Body of pancreas (tissue), 4 donors: ENCODE data around the gene GOSR1.

Source experiments
- CTCF ChIP-seq, 7 experiments: fragments of 450-650 bp in 4 of 7; fragments of 200-600 bp in 3 of 7; sonication (generic) in 3 of 7; IDR thresholded peaks; one replicate each; pipeline ENCODE4 v1.5.1; 2016 to 2019; ENCODE audit warnings: antibody characterized with exemption in 7 of 7
- POLR2A ChIP-seq, 3 donors: fragments of 450-650 bp; IDR thresholded peaks; one replicate each; pipeline ENCODE4 v1.6.1; 2016; ENCODE audit warnings: antibody characterized with exemption in 3 of 3, mild to moderate bottlenecking in 2 of 3

- TF ChIP-seq POLR2A (IDR thresholded peaks at IDR 0.05) (no peak), CTCF (IDR thresholded peaks at IDR 0.05) (no peak)
Observed at GRCh38 chr17:30475206-30475605, 2.0 kb upstream of the GOSR1 start.
